Measurements from ENCODE around the gene LDB3.

LDB3 gene

GRCh38 chr10:86651631-86652331, 16.5 kb upstream of the LDB3 start:
- no peak for DNase-seq

GRCh38 chr10:86652361-86653202, 15.7 kb upstream of the LDB3 start:
- peak in 1 of 2 experiments; percentile 5 for DNase-seq

GRCh38 chr10:86653379-86653778, 14.9 kb upstream of the LDB3 start:
- no peak for DNase-seq

GRCh38 chr10:86653987-86654386, 14.3 kb upstream of the LDB3 start:
- no peak for DNase-seq

- DNase-seq: no peak
These were observed 13.7 kb upstream of the LDB3 start, which contains the start of gene OPN4 for GRCh38 chr10:86654411-86655172. Gene OPN4, plus strand, starts transcription at chr10:86654547. Its CDS starts 237 bp downstream, at chr10:86654784.

GRCh38 chr10:86655173-86655540, 13.2 kb upstream of the LDB3 start:
- no peak for DNase-seq

- DNase-seq: no peak
These were observed 12.7 kb upstream of the LDB3 start for GRCh38 chr10:86655596-86655995.

- DNase-seq: no peak
These were observed 11.3 kb upstream of the LDB3 start for GRCh38 chr10:86657011-86657395.

- no peak for DNase-seq
These were observed 10.8 kb upstream of the LDB3 start for GRCh38 chr10:86657396-86658011.

- no peak for DNase-seq
These were observed 10.0 kb upstream of the LDB3 start for GRCh38 chr10:86658261-86658741.

- no peak for DNase-seq
These were observed 9.6 kb upstream of the LDB3 start for GRCh38 chr10:86658751-86659150.

GRCh38 chr10:86659161-86659691, 9.1 kb upstream of the LDB3 start:
- no peak for DNase-seq

- no peak for DNase-seq
These were observed 8.4 kb upstream of the LDB3 start for GRCh38 chr10:86659721-86660453.

GRCh38 chr10:86661161-86662025, 6.9 kb upstream of the LDB3 start:
- no peak for DNase-seq

GRCh38 chr10:86662186-86663045, 5.9 kb upstream of the LDB3 start:
- DNase-seq: no peak

- no peak for DNase-seq
These were observed 5.3 kb upstream of the LDB3 start for GRCh38 chr10:86663046-86663345.

GRCh38 chr10:86663576-86664339, 4.6 kb upstream of the LDB3 start:
- no peak for DNase-seq

GRCh38 chr10:86664341-86665217, 3.7 kb upstream of the LDB3 start:
- no peak for DNase-seq

Data from SHP77 (cell line).